Stimulated activated CD4-positive, alpha-beta T cell treated with anti-CD3 and anti-CD28 coated beads, TNF-alpha, amount 100 ng/mL, for 24 hours (primary cell): ENCODE results near the gene LIMK2.

Experiments used
- DNase-seq, 3 experiments: peaks; one replicate each; pipeline ENCODE4 v3.0.0-alpha.2; 2020; ENCODE audit warnings: low read depth in 3 of 3

Gene LIMK2

DNA sequence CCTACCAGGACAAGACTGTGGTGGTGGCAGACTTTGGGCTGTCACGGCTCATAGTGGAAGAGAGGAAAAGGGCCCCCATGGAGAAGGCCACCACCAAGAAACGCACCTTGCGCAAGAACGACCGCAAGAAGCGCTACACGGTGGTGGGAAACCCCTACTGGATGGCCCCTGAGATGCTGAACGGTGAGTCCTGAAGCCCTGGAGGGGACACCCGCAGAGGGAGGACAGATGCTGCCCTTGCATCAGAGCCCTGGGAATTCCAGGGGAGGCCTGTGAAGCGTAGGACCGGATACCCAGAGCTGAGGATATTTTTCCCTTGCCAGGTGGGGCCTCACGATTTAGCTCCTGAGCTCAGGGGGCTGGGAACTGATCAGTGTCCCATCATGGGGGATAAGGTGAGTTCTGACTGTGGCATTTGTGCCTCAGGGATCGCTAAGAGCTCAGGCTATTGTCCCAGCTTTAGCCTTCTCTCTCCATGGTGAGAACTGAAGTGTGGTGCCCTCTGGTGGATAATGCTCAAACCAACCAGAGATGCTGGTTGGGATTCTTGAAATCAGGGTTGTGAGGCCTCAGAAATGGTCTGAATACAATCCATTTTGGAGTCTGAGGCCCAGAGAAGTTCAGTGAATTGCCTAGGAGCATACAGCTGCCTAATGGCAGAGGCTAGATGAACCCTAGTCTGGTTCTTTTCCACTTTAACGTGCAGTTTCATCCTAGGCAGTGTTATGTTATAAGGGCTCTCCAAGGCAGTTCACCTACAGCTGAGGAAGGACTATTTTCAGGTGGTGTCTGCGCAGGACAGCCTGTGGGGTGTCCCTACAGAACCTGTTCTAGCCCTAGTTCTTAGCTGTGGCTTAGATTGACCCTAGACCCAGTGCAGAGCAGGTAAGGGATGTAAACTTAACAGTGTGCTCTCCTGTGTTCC is 60.7 kb downstream of the LIMK2 start:
- peak in 1 of 3 experiments; percentile 36 for DNase-seq

DNA sequence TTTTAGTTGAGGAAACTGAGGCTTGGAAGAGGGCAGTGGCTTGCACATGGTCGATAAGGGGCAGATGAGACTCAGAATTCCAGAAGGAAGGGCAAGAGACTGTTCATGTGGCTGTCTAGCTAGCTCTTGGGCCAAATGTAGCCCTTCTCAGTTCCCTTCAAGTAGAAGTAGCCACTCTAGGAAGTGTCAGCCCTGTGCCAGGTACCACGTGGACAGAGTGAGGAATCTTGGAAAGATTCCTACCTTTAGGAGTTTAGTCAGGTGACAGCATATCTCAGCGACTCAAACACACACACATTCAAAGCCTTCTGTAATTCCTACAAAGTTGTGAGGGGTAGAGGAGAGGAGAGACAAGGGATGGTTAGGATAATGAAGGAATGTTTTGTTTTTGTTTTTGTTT is 61.9 kb downstream of the LIMK2 start:
- DNase-seq, result no peak

DNA sequence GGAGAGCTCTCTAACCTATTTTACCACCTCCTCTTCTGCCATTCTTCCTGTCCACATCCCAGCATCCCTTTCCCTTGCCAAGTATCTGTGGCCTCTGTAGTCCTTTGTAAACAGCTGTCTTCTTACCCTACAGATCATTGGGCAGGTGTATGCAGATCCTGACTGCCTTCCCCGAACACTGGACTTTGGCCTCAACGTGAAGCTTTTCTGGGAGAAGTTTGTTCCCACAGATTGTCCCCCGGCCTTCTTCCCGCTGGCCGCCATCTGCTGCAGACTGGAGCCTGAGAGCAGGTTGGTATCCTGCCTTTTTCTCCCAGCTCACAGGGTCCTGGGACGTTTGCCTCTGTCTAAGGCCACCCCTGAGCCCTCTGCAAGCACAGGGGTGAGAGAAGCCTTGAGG is 62.9 kb downstream of the LIMK2 start:
- no peak for DNase-seq

DNA sequence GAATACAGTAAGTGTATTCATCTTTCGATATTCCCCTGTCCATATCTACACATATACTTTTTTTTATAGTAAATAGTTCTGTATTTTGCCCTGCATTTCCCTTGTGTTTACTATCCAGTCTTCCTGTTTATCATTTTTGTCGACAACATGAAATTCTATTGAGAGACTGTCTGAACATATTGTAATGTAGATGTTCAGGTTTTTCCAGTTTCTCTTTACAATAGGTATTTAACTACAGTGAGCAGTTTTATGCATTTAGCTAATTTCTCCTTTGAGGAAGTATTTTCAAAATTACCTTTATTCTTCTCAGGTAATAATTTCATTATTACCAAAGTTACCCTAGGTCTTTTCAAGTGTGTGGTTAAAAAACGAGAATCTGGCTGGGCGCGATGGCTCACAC is 63.5 kb downstream of the LIMK2 start:
- no peak for DNase-seq

DNA sequence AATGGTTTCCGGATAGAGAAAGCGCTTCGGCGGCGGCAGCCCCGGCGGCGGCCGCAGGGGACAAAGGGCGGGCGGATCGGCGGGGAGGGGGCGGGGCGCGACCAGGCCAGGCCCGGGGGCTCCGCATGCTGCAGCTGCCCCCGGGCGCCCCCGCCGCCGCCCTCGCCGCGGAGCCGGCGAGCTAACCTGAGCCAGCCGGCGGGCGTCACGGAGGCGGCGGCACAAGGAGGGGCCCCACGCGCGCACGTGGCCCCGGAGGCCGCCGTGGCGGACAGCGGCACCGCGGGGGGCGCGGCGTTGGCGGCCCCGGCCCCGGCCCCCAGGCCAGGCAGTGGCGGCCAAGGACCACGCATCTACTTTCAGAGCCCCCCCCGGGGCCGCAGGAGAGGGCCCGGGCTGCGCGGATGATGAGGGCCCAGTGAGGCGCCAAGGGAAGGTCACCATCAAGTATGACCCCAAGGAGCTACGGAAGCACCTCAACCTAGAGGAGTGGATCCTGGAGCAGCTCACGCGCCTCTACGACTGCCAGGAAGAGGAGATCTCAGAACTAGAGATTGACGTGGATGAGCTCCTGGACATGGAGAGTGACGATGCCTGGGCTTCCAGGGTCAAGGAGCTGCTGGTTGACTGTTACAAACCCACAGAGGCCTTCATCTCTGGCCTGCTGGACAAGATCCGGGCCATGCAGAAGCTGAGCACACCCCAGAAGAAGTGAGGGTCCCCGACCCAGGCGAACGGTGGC is 64.5 kb downstream of the LIMK2 start:
- DNase-seq, result no peak

DNA sequence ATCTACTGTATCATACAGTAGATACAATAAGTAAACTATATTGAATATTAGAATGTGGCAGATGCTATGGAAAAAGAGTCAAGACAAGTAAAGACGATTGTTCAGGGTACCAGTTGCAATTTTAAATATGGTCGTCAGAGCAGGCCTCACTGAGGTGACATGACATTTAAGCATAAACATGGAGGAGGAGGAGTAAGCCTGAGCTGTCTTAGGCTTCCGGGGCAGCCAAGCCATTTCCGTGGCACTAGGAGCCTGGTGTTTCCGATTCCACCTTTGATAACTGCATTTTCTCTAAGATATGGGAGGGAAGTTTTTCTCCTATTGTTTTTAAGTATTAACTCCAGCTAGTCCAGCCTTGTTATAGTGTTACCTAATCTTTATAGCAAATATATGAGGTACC is 65.6 kb downstream of the LIMK2 start:
- no peak for DNase-seq

DNA sequence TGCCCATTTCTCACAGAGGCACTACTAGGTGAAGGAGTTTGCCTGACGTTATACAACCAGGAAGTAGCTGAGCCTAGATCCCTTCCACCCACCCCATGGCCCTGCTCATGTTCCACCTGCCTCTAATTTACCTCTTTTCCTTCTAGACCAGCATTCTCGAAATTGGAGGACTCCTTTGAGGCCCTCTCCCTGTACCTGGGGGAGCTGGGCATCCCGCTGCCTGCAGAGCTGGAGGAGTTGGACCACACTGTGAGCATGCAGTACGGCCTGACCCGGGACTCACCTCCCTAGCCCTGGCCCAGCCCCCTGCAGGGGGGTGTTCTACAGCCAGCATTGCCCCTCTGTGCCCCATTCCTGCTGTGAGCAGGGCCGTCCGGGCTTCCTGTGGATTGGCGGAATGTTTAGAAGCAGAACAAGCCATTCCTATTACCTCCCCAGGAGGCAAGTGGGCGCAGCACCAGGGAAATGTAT is 66.1 kb downstream of the LIMK2 start:
- no peak for DNase-seq

DNA sequence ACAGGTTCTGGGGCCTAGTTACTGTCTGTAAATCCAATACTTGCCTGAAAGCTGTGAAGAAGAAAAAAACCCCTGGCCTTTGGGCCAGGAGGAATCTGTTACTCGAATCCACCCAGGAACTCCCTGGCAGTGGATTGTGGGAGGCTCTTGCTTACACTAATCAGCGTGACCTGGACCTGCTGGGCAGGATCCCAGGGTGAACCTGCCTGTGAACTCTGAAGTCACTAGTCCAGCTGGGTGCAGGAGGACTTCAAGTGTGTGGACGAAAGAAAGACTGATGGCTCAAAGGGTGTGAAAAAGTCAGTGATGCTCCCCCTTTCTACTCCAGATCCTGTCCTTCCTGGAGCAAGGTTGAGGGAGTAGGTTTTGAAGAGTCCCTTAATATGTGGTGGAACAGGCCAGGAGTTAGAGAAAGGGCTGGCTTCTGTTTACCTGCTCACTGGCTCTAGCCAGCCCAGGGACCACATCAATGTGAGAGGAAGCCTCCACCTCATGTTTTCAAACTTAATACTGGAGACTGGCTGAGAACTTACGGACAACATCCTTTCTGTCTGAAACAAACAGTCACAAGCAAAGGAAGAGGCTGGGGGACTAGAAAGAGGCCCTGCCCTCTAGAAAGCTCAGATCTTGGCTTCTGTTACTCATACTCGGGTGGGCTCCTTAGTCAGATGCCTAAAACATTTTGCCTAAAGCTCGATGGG is 66.7 kb downstream of the LIMK2 start:
- DNase-seq, result no peak

DNA sequence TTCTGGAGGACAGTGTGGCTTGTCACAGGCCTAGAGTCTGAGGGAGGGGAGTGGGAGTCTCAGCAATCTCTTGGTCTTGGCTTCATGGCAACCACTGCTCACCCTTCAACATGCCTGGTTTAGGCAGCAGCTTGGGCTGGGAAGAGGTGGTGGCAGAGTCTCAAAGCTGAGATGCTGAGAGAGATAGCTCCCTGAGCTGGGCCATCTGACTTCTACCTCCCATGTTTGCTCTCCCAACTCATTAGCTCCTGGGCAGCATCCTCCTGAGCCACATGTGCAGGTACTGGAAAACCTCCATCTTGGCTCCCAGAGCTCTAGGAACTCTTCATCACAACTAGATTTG is 67.2 kb downstream of the LIMK2 start:
- no peak for DNase-seq

DNA sequence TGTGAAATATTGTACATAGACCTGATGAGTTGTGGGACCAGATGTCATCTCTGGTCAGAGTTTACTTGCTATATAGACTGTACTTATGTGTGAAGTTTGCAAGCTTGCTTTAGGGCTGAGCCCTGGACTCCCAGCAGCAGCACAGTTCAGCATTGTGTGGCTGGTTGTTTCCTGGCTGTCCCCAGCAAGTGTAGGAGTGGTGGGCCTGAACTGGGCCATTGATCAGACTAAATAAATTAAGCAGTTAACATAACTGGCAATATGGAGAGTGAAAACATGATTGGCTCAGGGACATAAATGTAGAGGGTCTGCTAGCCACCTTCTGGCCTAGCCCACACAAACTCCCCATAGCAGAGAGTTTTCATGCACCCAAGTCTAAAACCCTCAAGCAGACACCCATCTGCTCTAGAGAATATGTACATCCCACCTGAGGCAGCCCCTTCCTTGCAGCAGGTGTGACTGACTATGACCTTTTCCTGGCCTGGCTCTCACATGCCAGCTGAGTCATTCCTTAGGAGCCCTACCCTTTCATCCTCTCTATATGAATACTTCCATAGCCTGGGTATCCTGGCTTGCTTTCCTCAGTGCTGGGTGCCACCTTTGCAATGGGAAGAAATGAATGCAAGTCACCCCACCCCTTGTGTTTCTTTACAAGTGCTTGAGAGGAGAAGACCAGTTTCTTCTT is 67.9 kb downstream of the LIMK2 start:
- no peak for DNase-seq

DNA sequence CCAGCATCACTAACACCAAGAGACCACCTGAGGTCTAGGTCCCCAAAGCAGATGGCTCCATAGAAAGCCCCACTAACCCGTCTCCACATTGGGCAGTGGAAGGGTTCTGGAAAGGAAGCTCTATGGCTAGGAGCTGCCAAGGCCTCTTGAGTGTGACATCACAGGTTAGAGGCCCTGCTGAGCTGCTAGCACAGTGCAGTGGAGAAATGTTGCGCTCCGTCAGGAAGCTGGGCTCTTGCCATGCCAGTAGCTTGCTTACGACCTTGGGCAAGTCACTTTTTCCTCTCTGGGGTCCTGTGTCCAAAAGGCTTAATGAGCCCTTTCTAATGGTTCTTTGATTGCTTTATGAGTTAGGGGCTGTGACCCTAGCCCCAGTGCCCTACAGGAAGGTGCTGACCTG is 69.6 kb downstream of the LIMK2 start:
- DNase-seq, result no peak

DNA sequence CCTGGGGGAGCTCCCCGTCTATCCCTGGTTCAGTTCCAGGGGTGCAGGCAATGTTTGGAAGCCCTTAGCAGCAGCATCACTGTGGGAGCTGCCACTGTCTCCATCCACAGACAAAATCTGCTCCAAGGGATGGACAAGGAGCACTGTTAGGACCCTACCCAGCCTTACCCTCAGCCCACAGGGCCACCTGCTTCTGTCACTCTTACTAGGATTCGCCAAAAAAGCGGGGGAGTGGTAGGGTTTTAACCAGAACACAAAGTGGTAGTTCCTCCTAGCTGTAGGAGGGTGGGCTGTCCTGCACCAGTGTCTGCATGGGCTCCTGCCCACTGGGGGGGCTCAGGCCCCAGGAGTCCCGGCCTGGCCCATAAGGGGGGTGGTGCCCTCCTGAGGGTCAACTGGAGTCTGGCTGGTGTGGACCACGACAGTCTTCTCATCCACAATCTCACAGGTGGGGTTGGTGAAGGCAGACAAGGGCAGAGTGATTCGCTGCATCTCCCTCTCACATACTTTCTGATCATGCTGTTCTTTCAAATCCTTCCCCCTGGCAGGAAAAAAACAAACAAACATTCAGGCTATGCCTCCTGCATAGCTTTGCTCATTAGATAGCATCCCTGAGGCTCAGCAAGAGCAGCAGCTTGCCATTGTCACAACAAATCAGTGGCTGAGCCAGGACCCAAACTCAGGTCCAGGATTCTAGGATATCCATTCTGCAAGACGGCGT is 70.8 kb downstream of the LIMK2 start:
- DNase-seq, result no peak

DNA sequence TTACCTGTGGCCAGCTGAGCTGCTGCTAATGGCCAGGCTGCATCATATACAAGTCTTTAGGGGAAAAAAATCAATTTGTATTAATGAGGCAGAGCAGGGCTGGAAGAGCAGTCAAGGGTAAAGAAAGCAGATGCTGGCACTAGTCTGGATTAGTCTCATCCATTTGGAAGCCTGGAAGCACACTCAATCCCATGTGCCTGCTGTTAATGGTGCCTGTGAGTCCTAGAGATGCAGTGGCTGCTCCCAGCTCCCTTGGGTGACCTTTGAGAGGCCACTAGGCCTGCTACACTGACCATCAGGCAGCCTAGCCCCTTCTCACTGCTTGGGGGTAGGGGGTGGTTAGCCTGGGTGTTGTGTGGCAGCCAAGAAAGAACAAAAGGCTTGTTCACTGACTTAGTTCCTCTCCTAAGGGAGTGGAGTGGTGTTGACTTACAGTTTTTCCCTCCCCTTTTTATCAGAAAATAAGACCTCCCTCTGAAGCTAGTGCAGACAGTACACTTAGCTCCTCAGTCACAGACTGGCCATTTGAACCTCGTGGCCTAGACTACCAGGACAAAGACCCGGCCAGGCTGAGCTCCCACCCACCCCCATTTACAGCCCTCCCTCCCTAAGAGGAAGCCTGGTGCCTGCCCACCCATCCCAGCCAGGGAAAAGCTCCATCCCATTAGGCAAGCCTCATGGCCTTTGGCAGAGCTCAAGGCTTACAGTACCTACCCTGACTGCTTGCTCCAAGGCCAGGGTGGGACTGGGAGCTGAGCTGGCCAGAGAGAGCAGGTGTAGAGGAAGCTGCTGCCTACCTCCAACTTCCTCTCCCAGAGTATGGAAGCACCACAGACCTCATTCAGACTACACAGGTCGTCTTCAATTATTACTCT is 72.4 kb downstream of the LIMK2 start:
- no peak for DNase-seq

DNA sequence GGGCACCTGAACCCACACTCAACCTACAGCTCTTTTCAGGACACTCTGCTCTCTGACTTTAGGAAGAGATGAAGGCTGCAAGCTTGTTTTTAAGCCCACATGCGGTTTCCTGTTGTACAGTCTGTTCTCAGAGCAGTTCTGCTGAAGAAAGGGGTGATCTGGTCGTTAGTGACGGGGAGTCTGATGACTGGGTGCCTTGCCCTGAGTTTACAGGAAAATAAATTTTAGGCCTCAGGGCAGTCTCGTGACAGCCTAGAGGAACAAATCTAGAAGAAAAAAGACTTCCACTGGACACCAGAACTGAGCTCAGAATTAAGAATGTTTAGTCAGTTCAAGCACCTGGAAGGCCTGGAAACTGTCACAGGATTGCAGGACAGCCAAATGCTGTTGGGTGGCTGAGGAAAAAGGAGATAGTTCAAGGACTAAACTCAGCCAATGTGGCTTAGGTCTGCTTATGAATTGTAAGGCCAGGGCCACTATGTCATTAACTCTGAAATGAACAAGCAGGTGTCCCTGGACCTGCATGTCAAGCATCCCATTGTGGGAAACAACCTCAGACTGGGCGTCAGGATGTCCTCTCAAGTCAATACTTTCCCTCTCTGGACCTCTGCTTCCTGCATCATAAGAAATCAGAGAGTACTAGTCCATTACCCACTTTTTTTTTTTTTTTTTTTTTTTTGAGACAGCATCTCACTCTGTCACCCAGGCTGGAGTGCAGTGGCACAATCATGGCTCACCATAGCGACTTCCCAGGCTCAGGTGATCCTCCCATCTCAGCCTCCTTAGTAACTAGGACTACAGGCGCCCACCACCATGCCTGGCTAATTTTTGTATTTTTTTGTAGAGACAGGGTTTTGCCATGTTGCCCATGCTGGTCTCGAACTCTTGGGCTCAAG is 74.5 kb downstream of the LIMK2 start:
- DNase-seq, result peak in 1 of 3 experiments; percentile 46

DNA sequence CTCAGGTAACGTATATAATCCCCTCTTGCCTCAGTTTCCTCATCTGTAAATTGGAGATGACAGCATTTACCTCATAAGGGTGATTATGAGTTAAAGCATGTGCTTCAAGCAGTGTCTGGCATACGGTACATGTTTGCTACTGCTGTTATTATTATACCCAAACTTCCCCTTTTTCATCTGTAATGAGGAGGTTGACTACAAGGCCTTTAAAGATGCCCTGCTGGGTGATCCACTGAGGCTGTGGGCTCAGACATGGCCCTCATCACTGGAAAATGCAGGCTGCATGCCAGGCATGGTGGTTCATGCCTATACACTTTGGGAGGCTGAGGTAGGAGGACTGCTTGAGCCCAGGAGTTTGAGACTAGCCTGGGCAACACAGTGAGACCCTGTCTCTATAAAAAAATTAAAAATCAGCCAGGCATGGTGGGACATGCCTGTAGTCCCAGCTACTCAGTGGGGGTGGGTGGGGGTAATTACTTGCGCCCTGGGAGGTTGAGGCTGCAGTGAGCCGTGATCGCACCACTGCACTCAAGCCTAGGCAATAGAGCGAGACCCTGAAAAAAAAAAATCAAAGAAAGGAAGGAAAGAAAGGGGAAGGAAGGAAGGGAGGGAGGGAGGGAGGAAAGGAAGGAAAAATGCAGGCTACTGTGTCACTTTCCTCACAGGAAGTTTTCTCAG is 75.9 kb downstream of the LIMK2 start:
- no peak for DNase-seq

DNA sequence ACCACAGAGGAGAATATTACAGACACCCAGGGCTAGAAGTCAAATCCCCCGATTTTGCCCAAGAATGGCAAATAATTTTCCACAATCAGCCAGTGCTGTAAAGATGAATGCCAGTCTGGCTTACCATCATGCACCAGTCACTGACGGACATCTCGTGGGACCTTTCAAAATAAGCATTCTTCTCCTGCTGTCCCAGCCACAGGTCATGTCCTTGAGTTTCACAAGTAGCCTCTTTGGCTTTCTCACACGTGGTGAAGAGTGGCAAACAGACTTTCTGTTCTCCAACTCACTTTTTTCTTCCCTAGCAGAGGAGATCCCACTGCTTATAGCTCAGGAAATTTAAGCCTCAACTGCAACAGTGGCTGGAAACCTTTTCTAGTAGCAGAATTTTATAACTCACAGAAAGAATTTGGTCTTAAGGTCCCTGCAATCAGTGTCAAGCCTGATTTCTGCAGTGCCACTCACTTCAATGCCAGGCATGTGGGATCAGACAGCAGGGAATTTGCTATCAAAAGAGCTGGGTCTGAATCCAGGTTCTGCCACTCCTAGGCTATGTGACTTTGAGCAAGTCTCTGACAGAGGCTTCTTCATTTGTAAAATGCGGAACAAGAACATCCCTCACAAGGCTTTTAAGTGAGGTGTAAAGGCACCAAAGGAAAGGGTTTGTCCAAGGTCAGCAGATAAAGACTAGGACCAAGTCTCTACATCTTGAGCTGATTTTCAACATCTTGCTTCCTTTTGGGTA is 76.6 kb downstream of the LIMK2 start:
- no peak for DNase-seq

DNA sequence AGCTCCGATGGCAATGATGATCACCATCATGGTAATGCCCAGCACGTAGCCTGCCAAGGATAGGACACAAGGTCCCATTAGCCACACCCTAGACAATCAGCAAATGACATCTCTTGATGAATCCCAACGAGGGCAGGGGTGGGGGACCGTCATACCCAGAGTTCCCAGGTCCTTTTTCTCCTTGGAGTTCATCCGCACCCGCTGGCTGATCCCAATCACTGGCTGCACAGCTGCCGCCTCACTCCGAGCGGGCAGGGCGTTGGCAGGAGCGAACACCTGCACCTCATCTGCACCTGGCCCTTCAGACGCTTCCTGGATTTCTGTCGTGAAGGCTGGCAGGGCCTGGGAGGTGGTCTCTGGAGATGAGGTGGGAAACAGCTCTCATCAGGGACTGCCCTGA is 77.2 kb downstream of the LIMK2 start:
- DNase-seq, result no peak
